ENCODE measurements around the gene DLST.

DNA sequence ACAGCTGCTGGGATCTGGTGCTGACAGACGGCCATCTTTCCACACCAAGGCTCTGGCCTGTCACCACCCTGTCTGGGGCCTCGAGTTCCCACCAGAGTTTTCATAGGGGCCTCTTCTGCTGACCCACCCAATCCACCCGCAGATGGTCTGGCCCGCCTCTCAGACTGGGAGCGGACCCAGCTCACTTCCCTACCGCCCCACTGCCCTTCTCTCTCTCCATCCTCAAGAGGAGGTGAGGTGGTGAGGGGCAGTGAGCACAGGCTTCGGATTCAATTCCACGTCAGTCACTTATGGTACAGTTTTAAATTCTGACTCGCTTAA is 53.6 kb downstream of the DLST start:
- TF ChIP-seq, protein P1, sequence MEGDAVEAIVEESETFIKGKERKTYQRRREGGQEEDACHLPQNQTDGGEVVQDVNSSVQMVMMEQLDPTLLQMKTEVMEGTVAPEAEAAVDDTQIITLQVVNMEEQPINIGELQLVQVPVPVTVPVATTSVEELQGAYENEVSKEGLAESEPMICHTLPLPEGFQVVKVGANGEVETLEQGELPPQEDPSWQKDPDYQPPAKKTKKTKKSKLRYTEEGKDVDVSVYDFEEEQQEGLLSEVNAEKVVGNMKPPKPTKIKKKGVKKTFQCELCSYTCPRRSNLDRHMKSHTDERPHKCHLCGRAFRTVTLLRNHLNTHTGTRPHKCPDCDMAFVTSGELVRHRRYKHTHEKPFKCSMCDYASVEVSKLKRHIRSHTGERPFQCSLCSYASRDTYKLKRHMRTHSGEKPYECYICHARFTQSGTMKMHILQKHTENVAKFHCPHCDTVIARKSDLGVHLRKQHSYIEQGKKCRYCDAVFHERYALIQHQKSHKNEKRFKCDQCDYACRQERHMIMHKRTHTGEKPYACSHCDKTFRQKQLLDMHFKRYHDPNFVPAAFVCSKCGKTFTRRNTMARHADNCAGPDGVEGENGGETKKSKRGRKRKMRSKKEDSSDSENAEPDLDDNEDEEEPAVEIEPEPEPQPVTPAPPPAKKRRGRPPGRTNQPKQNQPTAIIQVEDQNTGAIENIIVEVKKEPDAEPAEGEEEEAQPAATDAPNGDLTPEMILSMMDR (IDR thresholded peaks at IDR 0.05) = no peak
- TF ChIP-seq ZFX (IDR thresholded peaks at IDR 0.05; ENCODE audit: borderline replicate concordance) = no peak
